ENCODE data around the gene BICD1.

BICD1 gene

DNA sequence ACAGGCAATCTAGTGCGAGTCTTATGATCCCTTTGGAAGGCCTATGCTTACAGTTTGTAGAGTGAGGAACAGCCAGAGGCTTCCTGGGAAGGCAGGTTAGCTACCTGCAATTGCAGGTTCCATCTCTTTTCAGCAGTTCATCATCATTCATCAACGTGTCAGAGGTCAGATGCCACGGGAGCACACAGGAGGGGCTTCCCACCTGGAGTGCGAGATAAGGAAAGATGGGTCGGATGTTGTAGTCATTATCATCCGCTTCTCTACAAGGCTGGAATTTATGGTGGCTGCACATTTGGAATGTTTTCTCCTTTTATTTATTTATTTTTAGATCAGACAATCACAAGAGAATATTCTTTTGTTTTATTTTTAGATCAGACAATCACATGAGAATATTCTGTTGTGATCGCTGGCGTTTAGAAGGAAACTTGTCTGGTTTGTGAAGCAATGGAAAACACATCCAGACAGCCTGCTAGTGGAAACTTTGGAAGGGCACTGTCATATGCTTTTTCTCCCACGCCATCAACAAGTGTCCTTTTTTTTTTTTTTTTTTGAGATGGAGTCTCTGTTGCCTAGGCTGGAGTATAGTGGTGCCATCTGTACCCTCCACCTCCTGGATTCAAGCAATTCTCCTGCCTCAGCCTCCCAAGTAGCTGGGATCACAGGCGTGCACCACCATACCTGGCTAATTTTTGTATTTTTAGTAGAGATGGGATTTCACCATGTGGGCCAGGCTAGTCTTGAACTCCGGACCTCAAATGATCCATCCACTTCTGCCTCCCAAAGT is 1.9 kb upstream of the BICD1 start:
- DNase-seq = no peak

- no peak for DNase-seq
Measured at GRCh38 chr12:32105986-32106516, 596 bp upstream of the BICD1 start.

GRCh38 chr12:32107359-32108267 is 966 bp downstream of the BICD1 start:
- DNase-seq = no peak

- no peak for DNase-seq
Measured at GRCh38 chr12:32108787-32109186, 2.1 kb downstream of the BICD1 start.

GRCh38 chr12:32110417-32110816 is 3.8 kb downstream of the BICD1 start:
- DNase-seq = no peak

- no peak for DNase-seq
Measured at GRCh38 chr12:32110942-32111341, 4.3 kb downstream of the BICD1 start.

DNA sequence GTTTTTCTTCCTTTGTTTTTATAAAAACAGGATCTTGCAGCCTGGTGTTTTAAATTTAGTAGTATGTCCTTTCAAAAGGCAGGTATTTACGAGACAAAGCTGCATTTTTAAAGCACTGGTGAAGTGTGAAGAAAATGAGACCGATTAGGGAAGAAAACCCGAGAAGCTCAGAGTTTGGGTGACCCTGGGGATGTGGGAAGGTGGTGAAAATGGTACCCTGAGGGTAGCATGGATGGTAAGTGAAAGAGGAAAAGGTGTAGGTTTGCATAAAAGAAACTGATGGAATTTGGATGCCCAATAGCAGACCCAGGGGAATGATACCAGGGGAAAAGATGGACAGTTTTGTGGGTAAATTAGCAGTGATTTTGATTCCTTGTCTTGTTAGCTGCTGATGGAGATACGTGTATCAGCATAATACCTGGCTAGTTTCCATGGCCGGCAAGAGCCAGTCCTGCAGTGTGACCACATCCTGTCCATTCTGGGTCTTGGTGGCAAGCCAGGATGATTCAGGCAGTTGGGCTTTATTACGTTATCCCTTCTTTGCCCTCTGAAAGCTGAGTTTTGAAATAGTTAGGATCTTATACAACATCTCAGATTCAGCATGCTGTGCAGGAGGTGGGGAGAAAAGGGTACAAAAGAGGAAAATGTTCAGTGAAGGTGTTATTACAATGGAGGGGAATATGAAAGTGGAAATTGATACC is 8.9 kb downstream of the BICD1 start:
- peak; percentile 52 to 70 for DNase-seq

GRCh38 chr12:32116897-32117296 is 10.2 kb downstream of the BICD1 start:
- no peak for DNase-seq

- DNase-seq = no peak
Measured at GRCh38 chr12:32117316-32117715, 10.7 kb downstream of the BICD1 start.

DNA sequence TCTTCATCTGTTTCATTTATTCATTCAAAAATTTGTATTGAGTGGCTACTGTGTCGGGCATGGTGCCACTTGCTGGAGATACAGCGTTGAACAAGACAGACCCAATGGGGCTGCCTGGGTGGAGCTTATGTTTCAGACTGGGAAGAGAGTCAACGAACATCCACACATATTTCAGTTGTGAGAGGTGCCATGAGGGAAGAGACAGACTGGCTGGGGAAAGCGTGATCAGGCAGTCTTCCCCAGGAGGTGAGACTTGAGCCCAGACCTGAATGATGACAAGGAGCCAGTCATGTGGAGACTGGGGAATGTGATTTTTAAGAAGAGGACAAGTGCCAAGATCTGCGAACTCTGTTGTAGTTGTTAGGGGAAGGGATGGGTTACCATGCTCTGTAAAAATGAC is 12.2 kb downstream of the BICD1 start:
- no peak for DNase-seq

DNA sequence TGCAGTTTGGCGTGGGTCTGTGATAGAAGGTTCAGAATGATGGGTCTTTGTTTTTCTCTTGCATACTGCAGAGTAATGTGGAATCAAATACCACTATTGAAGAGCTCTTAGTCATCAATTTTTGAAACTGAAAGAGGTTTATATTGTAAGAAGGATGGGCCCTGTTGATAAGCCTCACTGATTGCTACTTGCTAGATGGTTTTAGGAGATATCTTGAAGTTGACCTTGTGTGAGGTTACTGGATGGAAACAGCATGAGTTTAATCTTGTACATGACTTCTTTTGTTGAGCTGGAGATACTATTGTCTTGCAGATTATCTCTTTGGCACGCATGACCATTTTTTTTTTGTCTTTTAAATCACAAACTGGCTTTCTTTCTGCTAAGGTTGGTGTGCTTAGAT is 13.8 kb downstream of the BICD1 start:
- DNase-seq = no peak

GRCh38 chr12:32124637-32125036 is 18.0 kb downstream of the BICD1 start:
- no peak for DNase-seq

- no peak for DNase-seq
Measured at GRCh38 chr12:32125455-32126084, 18.9 kb downstream of the BICD1 start.

DNA sequence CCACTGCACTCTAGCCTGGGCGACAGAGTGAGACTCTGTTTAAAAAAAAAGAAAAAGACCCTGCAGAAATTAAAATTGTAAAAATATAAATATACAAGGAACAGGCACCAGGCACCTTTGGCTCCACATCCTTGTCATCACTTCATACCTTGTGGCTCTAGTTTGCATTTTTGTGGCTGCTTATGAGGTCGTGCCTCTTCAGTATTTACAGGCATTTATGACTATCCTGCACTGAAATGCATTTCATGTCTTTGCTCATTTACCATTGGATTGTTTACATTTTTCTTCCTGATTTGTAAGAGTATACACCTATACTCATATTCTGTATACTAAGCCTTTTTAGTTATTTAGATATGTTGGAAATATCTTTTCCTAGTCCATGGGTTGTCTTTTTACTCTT is 20.1 kb downstream of the BICD1 start:
- no peak for DNase-seq

DNA sequence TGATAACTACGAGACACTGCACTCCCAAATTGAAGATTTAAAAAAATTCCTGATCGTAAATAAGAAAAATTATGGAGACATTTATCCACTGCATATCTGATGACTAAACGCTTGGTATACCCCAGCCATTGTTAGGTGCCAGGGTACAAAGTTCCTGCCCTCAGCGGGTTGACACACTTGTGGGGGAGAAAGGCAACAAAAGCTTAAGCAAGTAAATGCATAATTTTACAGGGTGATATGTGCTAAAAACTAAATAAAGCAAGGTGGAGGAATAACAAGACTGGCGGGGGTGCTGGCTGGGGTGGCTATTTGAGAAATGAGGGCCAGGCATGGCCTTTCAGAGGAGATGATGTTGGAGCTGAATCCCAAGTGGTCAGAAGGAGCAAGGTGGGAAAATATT is 25.0 kb downstream of the BICD1 start:
- no peak for DNase-seq

DNA sequence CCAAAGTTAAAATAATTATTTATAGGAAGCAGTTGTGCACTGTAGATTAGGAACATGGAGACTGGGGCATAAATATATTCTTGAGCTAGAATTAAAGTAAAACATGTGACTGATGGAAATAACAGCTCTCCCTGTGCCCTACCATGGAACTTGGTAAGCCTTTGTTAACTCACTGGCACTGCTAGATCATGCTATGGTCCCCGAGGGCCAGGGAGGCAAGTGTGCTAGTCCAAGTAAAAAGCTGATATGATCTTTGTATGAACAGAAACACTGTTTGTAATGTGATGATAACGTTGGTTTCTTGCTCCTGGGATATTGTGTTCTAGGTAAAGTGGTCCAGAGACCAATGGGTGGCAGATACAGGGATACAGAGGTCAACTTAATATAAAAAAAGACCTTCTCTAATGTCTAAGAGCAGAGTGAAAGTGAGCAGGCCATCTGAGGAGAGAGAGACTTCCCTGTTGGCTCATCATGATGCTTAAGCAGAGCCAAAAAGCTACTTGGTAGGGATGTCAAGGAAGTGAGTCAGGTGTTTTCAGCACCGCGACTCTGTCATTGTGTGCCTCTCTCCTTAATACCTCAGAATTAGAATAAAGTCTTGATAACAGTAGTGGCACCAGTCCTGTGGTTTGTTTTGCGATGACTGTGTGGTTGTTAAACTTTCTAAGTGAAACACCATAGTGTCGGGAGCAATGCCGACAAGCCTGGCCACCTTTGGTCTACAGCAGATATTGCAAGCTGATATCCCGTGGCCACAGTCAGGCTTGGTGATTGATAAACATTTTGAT is 27.6 kb downstream of the BICD1 start:
- DNase-seq = no peak

DNA sequence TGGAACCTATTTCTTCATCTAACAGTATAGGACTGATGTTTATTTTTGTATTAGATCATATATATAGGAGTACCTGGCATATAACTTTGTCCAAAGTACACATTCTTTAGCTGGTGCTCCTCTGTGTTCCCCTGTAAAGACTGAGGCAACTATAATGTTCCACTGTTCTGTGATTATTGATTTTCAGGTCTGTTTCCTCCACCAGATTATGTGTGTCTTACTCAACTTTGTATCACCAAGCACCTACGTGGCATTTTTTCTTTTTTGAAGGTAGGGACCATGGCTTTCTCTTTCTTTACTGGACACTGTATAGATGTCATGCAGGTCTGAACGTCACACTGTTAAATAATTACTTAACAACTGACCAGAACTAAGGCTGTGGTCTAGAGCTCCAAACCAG is 29.3 kb downstream of the BICD1 start:
- DNase-seq = no peak

- no peak for DNase-seq
Measured at GRCh38 chr12:32136404-32136803, 29.8 kb downstream of the BICD1 start.

GRCh38 chr12:32139064-32139421 is 32.4 kb downstream of the BICD1 start:
- no peak for DNase-seq

GRCh38 chr12:32140877-32141276 is 34.2 kb downstream of the BICD1 start:
- DNase-seq = peak; percentile 56 to 89

DNA sequence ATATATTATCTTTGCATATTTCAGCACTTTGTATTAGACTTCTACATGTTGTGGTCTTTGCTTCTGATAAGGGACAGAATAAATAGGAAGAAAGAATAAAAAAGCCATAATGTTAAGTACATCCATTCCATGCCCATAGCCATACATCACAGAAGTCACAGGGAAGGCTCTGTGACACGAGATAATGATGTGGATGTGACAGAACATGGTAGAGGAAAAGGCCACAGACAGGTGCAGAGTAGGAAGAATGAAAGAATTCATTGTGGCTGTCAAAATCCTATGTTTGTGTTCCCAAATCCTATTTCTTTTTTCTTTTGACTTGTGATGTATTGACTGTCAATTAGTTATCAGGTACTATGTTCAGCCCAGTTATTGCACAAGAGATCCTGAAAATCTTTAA is 38.4 kb downstream of the BICD1 start:
- no peak for DNase-seq

All from cerebellar nuclear complex (tissue), 1 donor.